DMS53 (cell line): ENCODE measurements around the gene LILRB3.
A peak's percentile ranks its signal among the peaks of the same experiment; 100 is the strongest.
"Not testable (repeated sequence)": the region's sequence is repeated elsewhere in the genome, so short reads cannot be mapped to it uniquely, and the experiment has no call there.

Experiments
- DNase-seq: peaks from one replicate; lab custom pipeline; 2025; lab: John Stamatoyannopoulos, UW

Gene LILRB3

DNA sequence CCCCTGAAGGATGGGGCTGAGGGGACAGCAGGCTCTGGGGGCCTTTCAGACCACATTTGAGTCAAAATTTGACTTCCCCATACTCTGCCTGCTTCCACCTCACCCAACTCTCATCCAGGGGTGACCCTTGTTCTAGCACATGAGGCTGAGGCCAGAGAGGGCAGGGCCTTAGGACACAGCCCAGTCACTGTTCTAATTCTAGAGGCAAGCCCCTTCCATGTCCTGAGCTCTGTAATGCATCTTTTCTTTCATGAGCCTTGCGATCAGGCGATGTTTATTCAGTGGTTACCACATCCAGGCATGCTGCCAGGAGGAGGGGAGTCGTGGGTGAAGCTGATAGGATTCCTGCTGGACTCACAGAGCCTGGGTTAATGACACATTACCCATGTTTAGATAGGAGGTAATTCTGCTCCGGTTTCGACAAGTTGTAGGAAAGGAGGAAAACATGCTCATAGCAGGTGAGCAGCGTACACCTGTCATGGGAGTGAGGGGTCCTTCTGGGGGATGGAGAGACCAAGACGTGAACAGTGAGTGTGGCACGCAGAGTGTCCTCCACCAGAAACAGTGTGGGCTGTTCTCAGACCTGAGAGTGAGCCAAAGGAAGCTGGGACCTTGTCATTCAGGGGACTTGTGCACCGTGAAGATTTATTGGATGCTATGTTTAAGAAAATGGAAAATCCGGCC is 12.9 kb downstream of the LILRB3 start:
- peak; percentile 98 for DNase-seq

DNA sequence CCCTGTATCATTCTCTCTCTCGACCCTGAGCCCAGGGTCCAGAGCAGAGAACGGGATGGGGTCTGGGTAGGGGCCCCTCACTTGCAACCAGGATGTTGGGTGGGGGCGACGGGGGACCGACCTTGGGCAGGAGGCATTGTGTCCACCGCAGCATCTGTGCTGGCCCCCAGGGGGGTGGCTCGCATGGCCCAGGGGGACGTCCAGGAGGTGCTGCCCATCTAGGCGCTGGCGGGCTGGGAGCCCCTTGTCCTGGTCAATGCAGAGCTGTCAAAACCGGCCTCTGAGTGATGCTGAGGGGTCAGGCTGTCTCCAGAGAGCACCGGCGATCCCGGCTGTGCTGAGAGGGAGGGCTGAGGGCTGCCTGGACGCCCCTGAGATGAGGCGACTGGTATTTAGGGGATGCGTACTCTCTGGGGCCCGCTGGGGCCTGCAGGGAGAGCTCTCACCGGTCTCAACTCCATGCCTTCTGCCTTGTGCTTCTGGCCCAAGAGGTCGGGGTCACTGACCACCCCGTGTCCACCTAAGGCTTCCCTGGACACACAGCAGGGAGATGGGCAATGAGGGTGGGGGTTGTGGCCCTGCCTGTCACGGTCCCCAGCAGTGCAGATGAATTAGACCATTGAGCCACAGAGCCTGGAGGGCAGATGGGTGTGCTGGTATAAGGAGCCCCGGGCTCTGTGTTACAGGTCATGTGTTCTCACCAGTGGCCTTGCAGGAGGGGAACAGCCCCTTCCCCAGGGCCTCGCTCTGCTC is 13.6 kb downstream of the LILRB3 start:
- DNase-seq = peak; percentile 78

DNA sequence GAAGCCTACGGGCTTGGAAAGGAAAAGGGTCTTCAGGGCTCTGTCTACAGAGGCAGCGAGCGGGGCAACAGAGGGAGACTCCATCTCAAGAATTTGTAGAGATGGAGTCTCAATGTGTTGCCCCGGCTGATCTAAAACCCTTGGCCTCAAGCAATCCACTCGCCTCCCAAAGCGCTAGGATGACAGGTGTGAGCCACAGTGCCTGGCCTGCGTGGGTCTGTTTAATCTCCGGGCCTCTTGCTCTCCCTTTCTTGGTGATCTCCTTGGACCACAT is 14.1 kb downstream of the LILRB3 start:
- DNase-seq = peak; percentile 76

DNA sequence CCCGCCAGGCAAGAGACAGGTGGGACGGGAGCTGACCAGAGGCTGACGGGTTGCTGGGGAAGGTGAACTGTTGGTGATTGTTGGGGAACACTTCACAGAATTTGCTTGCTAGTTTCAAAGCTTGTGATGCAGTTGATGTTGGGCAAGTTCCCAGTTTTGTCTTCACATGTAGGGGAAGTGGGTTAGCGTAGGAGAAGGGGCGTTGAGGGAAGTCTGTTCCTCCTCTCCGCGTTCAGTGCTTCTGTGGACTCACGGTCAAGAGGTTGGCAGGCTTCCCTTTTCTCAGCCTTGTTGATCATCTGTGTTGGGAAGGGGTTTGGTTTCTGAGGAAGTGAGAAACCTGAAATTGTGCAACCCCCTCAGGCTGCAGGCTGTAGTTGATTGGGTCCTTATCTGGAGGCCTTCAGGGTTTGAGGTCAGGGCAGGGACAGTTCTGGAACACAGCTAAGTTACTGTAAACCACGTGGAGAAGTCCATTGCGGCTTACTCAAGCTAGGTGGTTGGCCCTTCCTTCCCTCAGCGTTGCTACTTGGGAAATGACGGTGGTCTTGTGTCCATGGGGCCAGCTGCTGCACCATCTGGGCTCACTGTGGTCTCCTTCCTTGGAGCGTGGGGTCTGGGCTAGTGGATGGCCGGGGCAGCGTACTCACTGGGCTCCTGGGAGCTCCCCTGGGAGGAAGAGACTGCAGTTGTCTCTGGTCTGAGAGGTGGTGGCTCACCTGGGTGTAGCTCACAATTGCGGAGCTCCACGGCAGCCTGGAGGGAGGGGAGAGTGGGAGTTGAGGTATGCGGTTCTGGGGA is 14.6 kb downstream of the LILRB3 start:
- peak; percentile 76 for DNase-seq

DNA sequence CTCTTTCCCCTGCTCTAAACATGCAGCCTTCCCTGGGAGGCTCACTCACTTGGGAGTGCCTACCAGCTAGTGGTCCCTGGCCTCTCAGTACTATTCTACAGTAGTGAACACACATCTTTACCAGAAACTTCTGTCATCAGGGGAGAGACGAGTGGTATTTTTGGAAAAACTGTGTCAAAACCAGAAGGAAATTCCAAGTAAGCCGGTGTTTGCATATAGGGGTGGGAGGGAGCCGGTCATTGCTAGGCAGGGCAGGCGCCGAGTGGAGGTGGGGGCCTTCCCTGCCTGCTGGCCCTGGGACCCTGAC is 15.2 kb downstream of the LILRB3 start:
- no peak for DNase-seq

DNA sequence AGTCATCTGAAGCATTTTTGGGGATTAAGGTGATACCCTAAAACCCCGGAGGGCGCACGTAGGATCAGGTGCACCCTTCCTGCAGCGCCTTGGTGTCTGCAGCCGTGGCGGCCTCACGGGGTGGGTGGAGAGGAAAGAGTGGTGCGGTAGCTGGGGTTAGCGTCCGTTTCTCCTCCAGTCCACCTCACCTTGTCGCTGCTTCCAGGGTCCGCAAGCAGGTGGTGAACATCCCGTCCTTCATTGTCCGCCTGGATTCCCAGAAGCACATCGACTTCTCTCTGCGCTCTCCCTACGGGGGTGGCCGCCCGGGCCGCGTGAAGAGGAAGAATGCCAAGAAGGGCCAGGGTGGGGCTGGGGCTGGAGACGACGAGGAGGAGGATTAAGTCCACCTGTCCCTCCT is 15.6 kb downstream of the LILRB3 start:
- not testable (repeated sequence) for DNase-seq

DNA sequence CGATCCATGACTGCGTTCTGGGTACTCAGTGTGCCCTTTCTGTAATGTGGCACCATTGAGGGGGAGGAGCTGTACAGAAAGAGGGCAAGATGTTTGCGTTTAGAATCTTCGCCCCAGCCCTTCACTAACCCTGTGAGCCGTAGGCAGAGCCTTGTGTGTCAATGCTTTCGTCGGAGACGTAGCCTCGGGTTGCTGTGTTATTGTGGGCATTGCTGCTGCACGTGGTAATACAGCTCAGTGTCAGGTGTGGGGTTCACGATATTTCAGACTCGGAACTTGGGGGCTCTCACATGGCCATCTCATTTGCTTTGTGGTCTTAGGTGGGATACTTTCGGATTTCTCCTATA is 16.0 kb downstream of the LILRB3 start:
- DNase-seq = no peak

DNA sequence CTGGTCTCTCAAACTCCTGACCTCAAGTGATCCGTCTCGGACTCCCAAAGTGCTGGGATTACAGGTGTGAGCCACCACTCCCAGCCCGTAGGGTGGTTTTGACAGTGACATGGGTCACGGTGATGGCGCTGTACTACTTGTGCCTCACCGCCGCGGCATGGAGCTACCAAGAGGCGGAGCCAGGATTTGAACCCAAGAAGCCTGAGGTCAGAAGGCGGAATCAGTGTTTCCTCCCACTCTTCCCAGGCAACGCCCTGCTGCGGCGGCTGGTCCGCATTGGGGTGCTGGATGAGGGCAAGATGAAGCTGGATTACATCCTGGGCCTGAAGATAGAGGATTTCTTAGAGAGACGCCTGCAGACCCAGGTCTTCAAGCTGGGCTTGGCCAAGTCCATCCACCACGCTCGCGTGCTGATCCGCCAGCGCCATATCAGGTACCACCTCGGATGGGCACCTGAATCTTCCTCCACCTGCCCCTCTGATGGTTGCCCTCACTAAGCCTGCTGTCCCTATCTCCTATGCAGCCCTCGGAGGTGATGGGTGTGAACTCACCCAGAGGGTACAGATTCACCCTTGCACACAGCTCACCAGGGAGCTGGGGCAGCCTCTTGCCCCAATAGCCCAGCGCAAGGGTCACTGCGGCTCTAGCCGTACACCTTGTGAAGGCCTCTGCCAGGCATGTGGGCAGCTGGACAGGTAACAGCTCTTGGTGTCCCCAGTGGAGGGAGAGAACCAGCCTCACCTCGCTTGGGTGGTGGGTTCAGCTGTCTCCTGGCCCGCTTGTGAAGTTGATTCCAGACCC is 16.6 kb downstream of the LILRB3 start:
- DNase-seq = no peak

DNA sequence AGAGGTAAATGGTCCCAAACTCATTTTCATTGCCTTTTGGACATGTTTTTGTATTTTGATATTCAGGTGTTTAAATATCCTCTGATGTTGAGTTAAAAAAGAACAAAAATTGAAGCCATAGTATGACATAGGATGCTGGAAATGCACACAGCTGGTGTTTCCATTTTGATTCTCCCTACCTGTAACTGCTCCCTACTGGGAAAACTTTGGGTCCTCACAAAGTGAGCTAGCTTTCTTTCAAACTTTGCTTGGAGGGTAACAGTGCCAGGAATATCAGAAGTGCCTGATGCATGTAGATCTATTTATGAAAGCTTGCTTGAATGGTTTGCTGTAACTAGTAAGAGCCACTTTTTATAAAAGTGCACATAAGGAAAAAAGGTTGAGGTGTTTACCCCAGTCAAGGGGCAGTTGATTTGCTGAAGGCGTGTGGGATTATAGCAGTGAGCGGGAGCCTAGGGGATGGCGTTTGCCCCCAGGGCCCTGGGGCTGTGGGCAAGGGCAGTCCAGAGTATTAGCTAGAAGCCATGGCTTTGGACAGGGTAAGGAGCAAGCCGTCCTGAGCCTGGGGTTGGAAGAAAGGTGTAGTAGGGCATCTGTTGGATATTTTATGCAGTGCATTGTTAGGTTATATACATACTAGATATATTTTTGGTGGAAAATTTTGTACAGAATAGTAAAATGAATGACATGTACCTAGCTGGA is 17.9 kb downstream of the LILRB3 start:
- no peak for DNase-seq

DNA sequence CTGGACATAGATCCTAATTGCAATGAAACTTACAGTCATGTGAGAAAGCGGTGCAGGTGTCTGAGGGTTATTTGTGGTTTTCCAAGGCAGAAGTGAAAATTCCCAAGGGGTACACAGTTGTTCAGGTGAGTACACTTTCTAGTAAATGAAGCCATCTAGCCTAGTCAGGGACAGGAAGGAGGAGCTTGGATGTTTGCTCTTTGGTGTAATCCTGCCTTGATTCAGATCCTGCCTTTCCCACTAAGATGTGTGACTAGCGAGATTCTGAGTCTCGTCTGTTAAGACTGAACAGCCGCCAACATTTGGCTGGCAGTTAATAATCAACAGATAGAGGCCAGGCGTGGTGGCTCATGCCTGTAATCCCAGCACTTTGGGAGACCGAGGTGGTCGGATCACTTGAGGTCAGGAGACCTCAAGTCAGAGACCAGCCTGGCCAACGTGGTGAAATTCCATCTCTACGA is 19.6 kb downstream of the LILRB3 start:
- DNase-seq = peak; percentile 62

DNA sequence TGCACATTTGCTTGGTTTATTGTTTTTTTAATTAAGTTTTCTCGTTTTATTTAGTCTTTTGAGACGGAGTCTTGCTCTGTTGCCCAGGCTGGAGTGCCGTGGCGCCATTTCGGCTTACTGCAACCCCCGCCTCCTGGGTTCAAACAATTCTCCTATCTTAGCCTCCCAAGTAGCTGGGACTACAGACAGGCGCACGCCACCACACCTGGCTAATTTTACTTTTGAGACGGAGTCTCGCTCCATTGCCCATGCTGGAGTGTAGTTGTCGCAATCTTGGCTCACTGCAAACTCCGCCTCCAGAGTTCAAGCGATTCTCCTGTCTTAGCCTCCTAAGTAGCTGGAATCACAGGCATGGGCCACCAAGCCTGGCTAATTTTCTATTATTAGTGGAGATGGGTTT is 20.8 kb downstream of the LILRB3 start:
- DNase-seq = no peak

DNA sequence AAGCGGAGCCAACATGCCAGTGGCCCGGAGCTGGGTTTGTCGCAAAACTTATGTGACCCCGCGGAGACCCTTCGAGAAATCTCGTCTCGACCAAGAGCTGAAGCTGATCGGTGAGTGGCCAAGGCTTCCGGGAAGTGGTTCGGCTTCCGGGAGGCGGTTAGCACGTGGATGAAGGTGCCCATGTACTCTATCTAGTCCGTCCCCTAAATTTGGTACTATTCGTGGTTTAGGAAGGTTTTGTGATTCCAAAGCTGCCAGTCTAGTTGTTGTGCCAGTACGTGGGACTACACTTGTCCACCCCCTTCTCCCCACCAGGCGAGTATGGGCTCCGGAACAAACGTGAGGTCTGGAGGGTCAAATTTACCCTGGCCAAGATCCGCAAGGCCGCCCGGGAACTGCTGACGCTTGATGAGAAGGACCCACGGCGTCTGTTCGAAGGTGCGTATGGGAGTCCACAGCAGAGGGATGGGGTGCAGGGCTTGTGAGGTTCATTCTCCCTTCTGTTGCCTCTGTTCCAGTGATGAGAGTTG is 21.6 kb downstream of the LILRB3 start:
- no peak for DNase-seq

DNA sequence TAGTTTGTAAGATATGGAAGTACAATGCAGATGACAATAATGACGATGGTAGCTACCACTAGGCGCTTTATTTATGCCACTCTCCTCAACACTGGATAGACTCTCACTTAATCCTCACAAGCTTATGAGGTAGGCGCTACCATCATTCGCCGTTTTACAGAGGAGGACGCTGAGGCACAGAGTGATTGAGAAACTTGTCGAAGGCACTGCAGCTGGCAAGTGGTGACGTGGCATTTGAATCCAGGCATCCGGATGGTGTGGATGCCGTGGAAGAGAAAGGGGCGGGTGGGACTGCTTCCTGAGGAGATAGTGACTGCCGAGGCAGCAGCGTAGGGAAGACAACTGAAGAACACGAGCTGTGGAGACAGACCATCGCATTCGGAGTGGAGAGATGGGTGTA is 23.4 kb downstream of the LILRB3 start:
- no peak for DNase-seq

DNA sequence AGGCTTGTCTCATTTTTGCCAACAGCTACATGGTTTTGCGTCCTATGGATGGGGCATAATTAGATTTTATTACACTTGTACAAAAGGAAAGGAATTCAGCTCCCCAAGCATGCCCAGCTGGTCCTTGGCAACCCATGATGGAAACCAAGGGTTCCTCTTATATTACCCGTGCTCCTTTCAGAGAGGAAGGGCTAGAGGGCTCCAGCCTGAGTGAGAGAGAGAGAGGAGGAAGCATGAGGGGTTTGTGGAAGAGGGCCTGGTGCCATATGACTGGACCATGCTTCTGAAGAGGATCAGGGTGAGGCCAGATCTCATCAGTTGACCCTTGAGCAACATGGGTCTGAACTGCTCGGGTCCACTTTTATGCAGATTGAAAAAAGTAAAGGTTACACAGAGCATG is 25.7 kb downstream of the LILRB3 start:
- no peak for DNase-seq

DNA sequence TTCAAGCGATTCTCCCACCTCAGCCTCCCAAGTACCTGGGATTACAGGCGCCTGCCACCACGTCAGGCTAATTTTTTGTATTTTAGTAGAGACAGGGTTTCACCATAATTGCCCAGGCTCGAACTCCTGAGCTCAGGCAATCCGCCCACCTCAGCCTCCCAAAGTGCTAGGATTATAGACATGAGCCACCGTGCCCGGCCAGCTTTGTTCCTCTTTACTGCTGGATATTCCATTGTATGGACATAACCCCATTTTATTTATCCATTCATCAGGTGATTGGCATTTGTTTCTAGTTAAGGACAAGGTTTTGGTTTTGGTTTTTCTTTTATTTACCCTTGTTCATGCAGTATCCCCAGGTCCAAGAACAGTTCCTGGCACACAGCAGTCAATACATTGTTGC is 26.3 kb downstream of the LILRB3 start:
- DNase-seq = no peak

DNA sequence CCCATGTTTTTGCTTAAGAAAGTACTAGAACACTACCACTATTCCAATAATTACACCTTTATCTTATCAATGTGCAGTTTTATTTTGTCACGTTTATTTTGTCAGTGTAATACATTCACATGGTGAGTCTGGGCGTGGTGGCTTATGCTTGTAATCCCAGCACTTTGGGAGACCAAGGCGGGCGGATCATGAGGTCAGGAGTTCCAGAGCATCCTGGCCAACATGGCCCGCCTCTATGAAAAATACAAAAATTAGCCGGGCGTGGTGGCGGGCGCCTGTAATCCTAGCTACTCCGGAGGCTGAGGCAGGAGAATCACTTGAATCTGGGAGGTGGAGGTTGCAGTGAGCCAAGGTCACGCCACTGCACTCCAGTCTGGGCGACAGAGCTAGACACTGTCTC is 28.3 kb downstream of the LILRB3 start:
- not testable (repeated sequence) for DNase-seq

DNA sequence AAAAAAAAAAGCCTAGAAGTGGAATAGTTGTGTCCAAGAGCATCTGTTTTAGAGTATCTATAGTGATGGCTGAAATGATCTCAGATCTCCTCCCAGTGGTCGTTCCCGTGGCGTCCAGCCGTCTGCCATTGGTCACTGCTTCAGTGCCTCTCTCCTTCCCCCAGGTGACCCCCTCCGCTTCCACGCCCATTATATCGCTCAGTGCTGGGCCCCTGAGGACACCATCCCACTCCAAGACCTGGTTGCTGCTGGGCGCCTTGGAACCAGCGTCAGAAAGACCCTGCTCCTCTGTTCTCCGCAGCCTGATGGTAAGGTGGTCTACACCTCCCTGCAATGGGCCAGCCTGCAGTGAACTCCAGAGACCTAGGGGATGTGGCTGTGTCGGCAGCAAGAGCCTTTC is 29.8 kb downstream of the LILRB3 start:
- no peak for DNase-seq

DNA sequence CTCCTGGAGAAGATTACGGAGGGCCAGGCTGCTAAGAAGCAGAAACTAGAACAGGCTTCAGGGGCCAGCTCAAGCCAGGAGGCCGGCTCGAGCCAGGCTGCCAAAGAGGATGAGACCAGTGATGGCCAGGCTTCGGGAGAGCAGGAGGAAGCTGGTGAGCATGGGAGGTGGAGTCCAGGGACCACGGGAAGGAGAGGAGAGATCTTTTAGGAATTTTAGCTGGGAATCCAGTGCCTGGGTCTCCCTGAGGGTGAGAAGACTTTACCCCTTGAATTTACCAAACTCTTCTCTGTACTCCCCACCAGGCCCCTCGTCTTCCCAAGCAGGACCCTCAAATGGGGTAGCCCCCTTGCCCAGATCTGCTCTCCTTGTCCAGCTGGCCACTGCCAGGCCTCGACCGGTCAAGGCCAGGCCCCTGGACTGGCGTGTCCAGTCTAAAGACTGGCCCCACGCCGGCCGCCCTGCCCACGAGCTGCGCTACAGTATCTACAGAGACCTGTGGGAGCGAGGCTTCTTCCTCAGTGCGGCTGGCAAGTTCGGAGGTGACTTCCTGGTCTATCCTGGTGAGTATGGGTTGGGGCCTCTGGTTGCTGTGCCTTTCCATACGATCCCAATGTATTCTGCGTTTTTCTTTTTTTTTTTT is 30.9 kb downstream of the LILRB3 start:
- peak; percentile 71 for DNase-seq

DNA sequence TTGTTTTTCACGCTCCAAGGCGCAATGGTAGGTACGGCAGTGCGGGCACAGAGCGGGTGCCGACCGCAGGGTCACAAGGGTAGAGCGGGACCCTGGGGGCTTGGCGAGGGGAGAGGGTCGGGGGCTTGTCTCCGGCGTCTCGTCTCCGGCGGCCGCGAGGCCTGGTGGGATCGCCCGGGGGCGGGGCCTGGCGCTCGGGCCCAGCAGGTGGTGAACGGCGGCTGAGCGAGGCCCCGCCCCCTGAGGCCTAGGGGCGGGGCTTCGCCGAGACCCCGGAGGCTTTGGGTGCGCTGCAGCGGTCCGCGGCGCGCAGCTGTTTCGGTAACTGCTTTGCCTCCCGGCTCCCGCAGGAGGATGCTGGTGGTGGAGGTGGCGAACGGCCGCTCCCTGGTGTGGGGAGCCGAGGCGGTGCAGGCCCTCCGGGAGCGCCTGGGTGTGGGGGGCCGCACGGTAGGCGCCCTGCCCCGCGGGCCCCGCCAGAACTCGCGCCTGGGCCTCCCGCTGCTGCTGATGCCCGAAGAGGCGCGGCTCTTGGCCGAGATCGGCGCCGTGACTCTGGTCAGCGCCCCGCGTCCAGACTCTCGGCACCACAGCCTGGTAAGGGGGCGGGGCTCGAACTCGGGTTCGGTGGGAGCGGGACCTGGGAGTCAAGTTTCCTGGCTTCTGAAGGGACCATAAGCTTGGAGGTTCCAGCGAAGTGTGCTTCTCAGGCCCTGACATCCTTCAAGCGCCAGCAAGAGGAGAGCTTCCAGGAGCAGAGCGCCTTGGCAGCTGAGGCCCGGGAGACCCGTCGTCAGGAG is 31.6 kb downstream of the LILRB3 start, which contains the start of gene TSEN34:
Gene TSEN34, plus strand, starts transcription at position 298 of the 800 bp plus-strand sequence. Its CDS starts 57 bp downstream, at position 355.
- peak; percentile 94 for DNase-seq

DNA sequence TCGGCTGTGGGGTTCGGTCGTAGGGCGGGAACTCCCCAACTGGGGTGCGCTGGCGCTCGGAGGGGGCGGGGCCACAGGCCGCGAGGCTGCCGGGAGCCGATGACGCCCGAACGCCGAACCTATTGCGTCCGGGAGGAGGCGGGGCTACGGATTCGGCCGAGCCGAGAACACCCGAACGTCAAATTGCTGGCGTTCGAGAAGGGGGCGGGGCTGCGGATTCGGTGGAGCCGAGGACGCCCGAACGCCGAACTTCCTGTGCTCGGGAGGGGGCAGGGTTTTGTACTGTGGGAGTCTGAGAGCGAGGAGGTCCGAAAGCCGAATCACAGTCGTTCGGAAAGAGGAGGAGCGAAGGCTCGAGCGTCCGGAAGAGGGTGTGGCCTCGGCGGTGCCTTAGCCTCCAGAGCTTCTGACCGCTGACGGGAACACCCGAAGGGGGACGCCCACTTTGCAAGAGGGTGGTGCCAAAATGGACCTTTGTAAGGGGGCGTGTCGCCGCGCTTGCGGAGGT is 32.2 kb downstream of the LILRB3 start:
- DNase-seq = peak; percentile 99
